Right lobe of liver (tissue), 4 donors: ENCODE results near the gene CDH12.
"Not testable (repeated sequence)": the region's sequence is repeated elsewhere in the genome, so short reads cannot be mapped to it uniquely, and the experiment has no call there.

Experiments used
- CTCF ChIP-seq, 4 donors: fragments of 200-600 bp in 3 of 4; fragments of 450-650 bp in 1 of 4; IDR thresholded peaks; one replicate each; pipeline versions ENCODE4 v1.5.1 to v1.8.0; 2016 to 2022; ENCODE audit warnings: antibody characterized with exemption in 4 of 4, mild to moderate bottlenecking in 2 of 4
- POLR2A ChIP-seq: fragments of 450-650 bp; IDR thresholded peaks from one replicate; pipeline ENCODE4 v1.6.1; 2017; ENCODE audit warnings: antibody characterized with exemption, mild to moderate bottlenecking
- donor health status: DM: no; HTN: no; CAD: no.
- donor health status: DM: no; HTN: no; CAD: no.
- donor health status: DM: no; HTN: yes; CAD: no.

- not testable (repeated sequence) for TF ChIP-seq POLR2A; CTCF (IDR thresholded peaks at IDR 0.05)
These were observed 867.3 kb downstream of the CDH12 start for GRCh38 chr5:21985799-21986198.
